AG10803 (cell line): ENCODE results near the gene CTDNEP1.

ENCODE experiments used
- DNase-seq: peaks from one replicate; pipeline ENCODE4 v3.0.0; 2010; ENCODE audit warnings: low read depth
- H3K4me3 ChIP-seq: 2 replicates; pipeline ENCODE4 v1.5.1; 2011; ENCODE audit warnings: mild to moderate bottlenecking, low read length, control low read depth
- CTCF ChIP-seq: conservative IDR thresholded peaks from 2 replicates; pipeline ENCODE4 v1.5.1; 2011; ENCODE audit warnings: mild to moderate bottlenecking, low read length, control low read depth, inconsistent platforms

The CTDNEP1 gene

GRCh38 chr17:7203391-7203790 lies 48.1 kb downstream of the CTDNEP1 start:
- no peak for TF ChIP-seq CTCF
- no peak for DNase-seq
- no peak overlapping the region for H3K4me3 ChIP-seq

GRCh38 chr17:7196651-7197401 lies 54.7 kb downstream of the CTDNEP1 start:
- DNase-seq: no peak
- no peak for TF ChIP-seq CTCF
- no peak overlapping the region for H3K4me3 ChIP-seq

GRCh38 chr17:7195971-7196370 lies 55.6 kb downstream of the CTDNEP1 start:
- H3K4me3 ChIP-seq: no peak overlapping the region
- DNase-seq: no peak
- TF ChIP-seq CTCF: no peak
